Kidney (tissue), 14 donors: Measurements from ENCODE around the gene MUC2. TPM values are rescaled to one million over a fixed set of nuclear protein-coding genes. Genes with fewer than 3 reads are reported as not detected.

Experiments
- DNase-seq, 5 donors: peaks; one replicate each; pipeline ENCODE4 v3.0.0-alpha.2; 2013 to 2020
- FAIRE-seq: peaks from 2 replicates; lab custom pipeline; 2012; peaks lifted over from hg19 to GRCh38; lab: Jason Lieb, UNC
- H3K27ac ChIP-seq, 2 donors: one replicate each; pipeline ENCODE4 v1.7.0; 2013; ENCODE audit warnings: low read depth in 2 of 2, low read length in 2 of 2, inconsistent platforms in 1 of 2
- H3K27me3 ChIP-seq: one replicate; pipeline ENCODE4 v1.7.1; 2013; ENCODE audit warnings: low read length, inconsistent platforms; ENCODE audit not compliant: control insufficient read depth, insufficient read depth
- H3K36me3 ChIP-seq, 3 donors: one replicate each; pipeline versions ENCODE4 v1.7.0 to v1.7.1; 2013; ENCODE audit warnings: low read length in 3 of 3, control low read depth in 1 of 3, inconsistent platforms in 1 of 3; ENCODE audit not compliant: insufficient read depth in 3 of 3, control insufficient read depth in 2 of 3
- H3K4me1 ChIP-seq, 3 donors: one replicate each; pipeline versions ENCODE4 v1.7.0 to v1.7.1; 2013; ENCODE audit warnings: low read length in 3 of 3, inconsistent platforms in 1 of 3, low read depth in 1 of 3; ENCODE audit not compliant: control insufficient read depth in 2 of 3, insufficient read depth in 2 of 3
- H3K4me3 ChIP-seq, 3 donors: one replicate each; pipeline versions ENCODE4 v1.7.0 to v1.8.1; 2013; ENCODE audit warnings: low read length in 3 of 3, control low read depth in 1 of 3, inconsistent platforms in 1 of 3
- H3K9ac ChIP-seq, 3 donors: one replicate each; pipeline versions ENCODE4 v1.7.0 to v1.7.1; 2013; ENCODE audit warnings: low read length in 3 of 3, control low read depth in 1 of 3, inconsistent platforms in 1 of 3
- H3K9me3 ChIP-seq, 3 donors: one replicate each; pipeline versions ENCODE4 v1.7.0 to v1.7.1; 2013; ENCODE audit warnings: low read length in 3 of 3, control low read depth in 1 of 3, inconsistent platforms in 1 of 3; ENCODE audit not compliant: control insufficient read depth in 2 of 3, insufficient read depth in 1 of 3
- CTCF ChIP-seq: IDR thresholded peaks from 3 replicates; pipeline ENCODE4 v1.5.1; 2012; ENCODE audit warnings: mild to moderate bottlenecking, moderate library complexity, borderline replicate concordance; ENCODE audit not compliant: insufficient read depth; ENCODE audit errors: extremely low read depth
- intact Hi-C: fragments of 100-400 bp; cut with DNase I; formaldehyde crosslinking; loops from one replicate; pipeline ENCODE4 v1.11.1; 2022
- polyA plus RNA-seq: library from polyadenylated mRNA; stranded (reverse); fragments of 350-450 nt; fragmentation: Illumina TruSeq; extraction: RNeasy Lipid Tissue Mini Kit (QIAGEN cat#74804); gene quantifications from one replicate; pipeline ENCODE4 v1.2.3, GENCODE V29; 2014; ENCODE audit warnings: low read depth, low replicate concordance; ENCODE audit not compliant: insufficient read depth
- total RNA-seq: library from RNA; stranded (reverse); fragmentation: NEBNext Ultra II Directional; extraction: Animal tissue kit (Norgen Biotek cat#: 25700); gene quantifications from one replicate; pipeline ENCODE4 v1.2.1, GENCODE V29; 2021
- donor health status: control.
- donor health status: control.
- donor health status: control.
- donor health status: control.
- donor health status: control.
- donor health status: DM: yes; HTN: yes; CAD: no.
- donor health status: Normal renal cell carcinoma (clear cell type).

Gene MUC2
- total and polyA plus RNA-seq, 2 donors from 2014 or later, result not detected

GRCh38 chr11:1086171-1087102 is 11.8 kb downstream of the MUC2 start:
- intact Hi-C loops, result no loop called here
- Histone ChIP-seq H3K4me3 (no peak overlapping the region), H3K36me3 (no peaks in the 10 kb centered on the region), H3K9ac (no peak overlapping the region), H3K27me3 (no peaks in the 10 kb centered on the region), H3K4me1 (no peaks in the 10 kb centered on the region), H3K9me3 (peaks cover 0 to under 1% (median 0%) of the 10 kb centered on the region in 3 donors), H3K27ac (no peak overlapping the region)
- DNase-seq, result peak in 1 of 5 donors; percentile 53
- FAIRE-seq, result no peak
- no peak for TF ChIP-seq CTCF

- Histone ChIP-seq H3K4me3 (no peak overlapping the region), H3K27ac (no peak overlapping the region), H3K9me3 (peaks cover 0 to 4% (median 0%) of the 10 kb centered on the region in 3 donors), H3K27me3 (no peaks in the 10 kb centered on the region), H3K36me3 (no peaks in the 10 kb centered on the region), H3K9ac (no peak overlapping the region), H3K4me1 (no peaks in the 10 kb centered on the region)
- DNase-seq (peak in 1 of 5 donors; percentile 61), FAIRE-seq (no peak)
- no peak for TF ChIP-seq CTCF
- intact Hi-C loops, result no loop called here
These were observed 12.7 kb downstream of the MUC2 start for GRCh38 chr11:1087279-1087960.

- intact Hi-C loops, result no loop called here
These were observed 13.6 kb downstream of the MUC2 start for GRCh38 chr11:1087961-1088926.

More at GRCh38 chr11:1087961-1088926, 13.6 kb downstream of the MUC2 start:
- peak in 1 of 5 donors; percentile 60 for DNase-seq
- Histone ChIP-seq H3K36me3 (no peaks in the 10 kb centered on the region), H3K27ac (no peak overlapping the region), H3K4me3 (no peak overlapping the region), H3K4me1 (no peaks in the 10 kb centered on the region), H3K9me3 (peaks cover 0 to 4% (median 0%) of the 10 kb centered on the region in 3 donors), H3K9ac (no peak overlapping the region), H3K27me3 (no peaks in the 10 kb centered on the region)
- FAIRE-seq, result no peak
- TF ChIP-seq CTCF, result no peak
